OCI-LY3 (cell line): ENCODE data around the gene GRIN2D.

ENCODE experiments used
- H2AFZ ChIP-seq: fragments of 200-600, 300-600 bp; shearing (Covaris generic); 2 replicates; pipeline ENCODE4 v1.6.0; 2014; ENCODE audit warnings: antibody characterized with exemption, low read depth, low read length
- H3K27ac ChIP-seq: fragments of 200-600, 300-600 bp; sonication (generic); 2 replicates; pipeline ENCODE4 v1.5.1; 2014; ENCODE audit warnings: mild to moderate bottlenecking, low read length, moderate library complexity, mixed read lengths
- H3K27me3 ChIP-seq: fragments of 200-600, 300-600 bp; sonication (generic); 2 replicates; pipeline ENCODE4 v1.6.1; 2014; ENCODE audit warnings: low read depth, low read length, mixed read lengths
- H3K36me3 ChIP-seq: fragments of 200-600, 300-600 bp; sonication (generic); replicated peaks from 2 replicates; pipeline ENCODE3; 2014; ENCODE audit warnings: low read depth, low read length, mixed read lengths
- H3K4me1 ChIP-seq: fragments of 300-600, 200-600 bp; sonication (generic); 2 replicates; pipeline ENCODE4 v1.6.1; 2014; ENCODE audit warnings: low read length, mixed read lengths
- H3K4me2 ChIP-seq: fragments of 200-600, 300-600 bp; sonication (generic); 2 replicates; pipeline ENCODE4 v1.6.1; 2014; ENCODE audit warnings: low read length, mixed read lengths
- H3K4me3 ChIP-seq: fragments of 300-600, 200-600 bp; sonication (generic); 2 replicates; pipeline ENCODE4 v1.5.1; 2014; ENCODE audit warnings: antibody characterized with exemption, mild to moderate bottlenecking, low read length, moderate library complexity
- H3K79me2 ChIP-seq: fragments of 300-600, 200-600 bp; shearing (Covaris generic); 2 replicates; pipeline ENCODE4 v1.6.1; 2014; ENCODE audit warnings: mild to moderate bottlenecking, low read length, mixed read lengths
- H3K9ac ChIP-seq: fragments of 300-600, 200-600 bp; shearing (Covaris generic); 2 replicates; pipeline ENCODE4 v1.6.0; 2014; ENCODE audit warnings: mild to moderate bottlenecking, low read length, moderate library complexity
- H3K9me3 ChIP-seq: fragments of 200-600, 300-600 bp; shearing (Covaris generic); 2 replicates; pipeline ENCODE4 v1.6.1; 2014; ENCODE audit warnings: low read length, mixed read lengths; ENCODE audit not compliant: insufficient read depth
- H4K20me1 ChIP-seq: fragments of 200-600, 300-600 bp; sonication (generic); 2 replicates; pipeline ENCODE4 v1.6.1; 2016; ENCODE audit warnings: low read length, mixed read lengths; ENCODE audit not compliant: insufficient read depth
- CTCF ChIP-seq: fragments of 200-600, 300-600 bp; sonication (generic); IDR thresholded peaks from 2 replicates; pipeline ENCODE4 v1.5.1; 2014; ENCODE audit warnings: antibody characterized with exemption, low read length, low read depth
- EZH2phosphoT487 ChIP-seq: fragments of 200-600 bp; shearing (Covaris generic); IDR thresholded peaks from 2 replicates; pipeline ENCODE4 v1.6.1; 2018; ENCODE audit warnings: antibody characterized with exemption, mixed run types, low read depth

GRIN2D gene

GRCh38 chr19:48385461-48386087, 7.9 kb upstream of the GRIN2D start:
- H3K27me3 ChIP-seq, result no peaks in the 10 kb centered on the region
- TF ChIP-seq EZH2phosphoT487 (no peak), CTCF (no peak)
- peaks cover 12% of the 10 kb centered on the region for H3K79me2 ChIP-seq
- H2AFZ ChIP-seq, result no peak overlapping the region
- H3K4me1 ChIP-seq, result peaks cover 4% of the 10 kb centered on the region; the same call in 1 of the 2 replicates
- no peaks in the 10 kb centered on the region for H3K9me3 ChIP-seq
- H3K4me2 ChIP-seq, result no peak overlapping the region
- H4K20me1 ChIP-seq, result no peaks in the 10 kb centered on the region
- no peak overlapping the region for H3K4me3 ChIP-seq
- no peak overlapping the region for H3K9ac ChIP-seq
- H3K36me3 ChIP-seq, result peaks cover 48% of the 10 kb centered on the region
- no peak overlapping the region for H3K27ac ChIP-seq

- Histone ChIP-seq H3K27ac (no peak overlapping the region), H3K4me1 (peaks cover 8% of the 10 kb centered on the region; the same call in 1 of the 2 replicates), H3K9me3 (no peaks in the 10 kb centered on the region), H3K36me3 (peaks cover 41% of the 10 kb centered on the region), H3K27me3 (no peaks in the 10 kb centered on the region), H3K4me2 (no peak overlapping the region), H4K20me1 (no peaks in the 10 kb centered on the region), H3K9ac (no peak overlapping the region), H3K79me2 (peaks cover 20% of the 10 kb centered on the region), H3K4me3 (no peak overlapping the region), H2AFZ (no peak overlapping the region)
- TF ChIP-seq EZH2phosphoT487 (no peak), CTCF (no peak)
Measured at GRCh38 chr19:48386981-48387380, 6.5 kb upstream of the GRIN2D start.

- peak overlapping the region; percentile 85 for H3K4me3 ChIP-seq
- 0 out of 2 replicates have a peak overlapping the region, but pooled peaks have one; percentile 8 for H2AFZ ChIP-seq
- H3K79me2 ChIP-seq, result peaks cover 20% of the 10 kb centered on the region
- H3K4me1 ChIP-seq, result peaks cover 23% of the 10 kb centered on the region
- TF ChIP-seq CTCF (peak; percentile 54), EZH2phosphoT487 (no peak)
- H3K9ac ChIP-seq, result peak overlapping the region; percentile 93
- H3K27ac ChIP-seq, result peak overlapping the region; percentile 77
- no peaks in the 10 kb centered on the region for H3K9me3 ChIP-seq
- no peaks in the 10 kb centered on the region for H4K20me1 ChIP-seq
- peaks cover 17% of the 10 kb centered on the region for H3K27me3 ChIP-seq
- H3K4me2 ChIP-seq, result peak overlapping the region; percentile 90
- peaks cover 23% of the 10 kb centered on the region for H3K36me3 ChIP-seq
Measured at GRCh38 chr19:48390188-48391099, 3.0 kb upstream of the GRIN2D start.
